ENCODE results near the gene MTIF3. TPM values are rescaled to one million over a fixed set of nuclear protein-coding genes. Genes with fewer than 3 reads are reported as not detected.

The MTIF3 gene
- total and polyA plus RNA-seq, 9 donors: 33.7 to 81.2 (median 39.3) TPM

DNA sequence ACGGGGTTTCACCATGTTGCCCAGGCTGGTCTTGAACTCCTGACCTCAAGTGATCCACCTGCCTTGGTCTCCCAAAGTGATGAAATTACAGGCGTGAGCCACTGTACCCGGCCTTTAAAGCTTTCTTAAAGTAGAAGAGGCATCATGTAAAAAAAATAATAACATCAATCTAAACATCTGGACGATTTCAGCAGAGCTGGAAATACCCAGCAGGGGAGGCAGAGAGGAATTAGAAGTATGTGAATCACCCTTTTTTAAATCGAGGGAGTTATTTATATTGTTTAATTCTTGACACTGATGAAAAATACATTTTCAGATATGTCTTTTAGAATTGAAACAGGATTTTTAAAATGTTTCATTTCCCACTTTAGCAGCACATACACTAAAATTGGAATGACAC is 37.4 kb upstream of the MTIF3 start:
- no peak for TF ChIP-seq POLR2A (IDR thresholded peaks at IDR 0.05)

GRCh38 chr13:27483421-27483820 is 33.1 kb upstream of the MTIF3 start:
- 85 to 92% (median 85%) methylated on average over 11 of the region's 11 CpGs for WGBS, 3 donors
- no peak overlapping the region for H3K4me3 ChIP-seq
- no peak overlapping the region for H3K27ac ChIP-seq
- TF ChIP-seq POLR2A (IDR thresholded peaks at IDR 0.05) (no peak), CTCF (IDR thresholded peaks at IDR 0.05) (no peak), EP300 (IDR thresholded peaks at IDR 0.05) (no peak)
- no peaks in the 10 kb centered on the region for H3K27me3 ChIP-seq
- no peaks in the 10 kb centered on the region for H3K9me3 ChIP-seq
- H3K4me1 ChIP-seq (ENCODE audit: insufficient read depth): no peaks in the 10 kb centered on the region
- no peak for DNase-seq
- intact Hi-C loops (cut with DNase I): no loop called here
- H3K36me3 ChIP-seq: no peaks in the 10 kb centered on the region

More for the DNA sequence above, 37.4 kb upstream of the MTIF3 start:
- no peak for DNase-seq
- no peak overlapping the region for H3K27ac ChIP-seq
- no peaks in the 10 kb centered on the region for H3K27me3 ChIP-seq
- WGBS, 3 donors: 23 to 35% (median 31%) methylated on average over 5 of the region's 5 CpGs
- intact Hi-C loops (cut with DNase I): no loop called here
- H3K4me1 ChIP-seq (ENCODE audit: insufficient read depth): peaks cover 3% of the 10 kb centered on the region
- no peaks in the 10 kb centered on the region for H3K9me3 ChIP-seq
- H3K36me3 ChIP-seq: no peaks in the 10 kb centered on the region
- H3K4me3 ChIP-seq: no peak overlapping the region

GRCh38 chr13:27482983-27483382 is 32.6 kb upstream of the MTIF3 start:
- Histone ChIP-seq H3K9me3 (no peaks in the 10 kb centered on the region), H3K4me1 (ENCODE audit: insufficient read depth) (no peaks in the 10 kb centered on the region), H3K27ac (no peak overlapping the region), H3K4me3 (no peak overlapping the region), H3K36me3 (no peaks in the 10 kb centered on the region), H3K27me3 (no peaks in the 10 kb centered on the region)
- DNase-seq: no peak
- TF ChIP-seq CTCF (IDR thresholded peaks at IDR 0.05): no peak
- TF ChIP-seq EP300 (IDR thresholded peaks at IDR 0.05): no peak
- no peak for TF ChIP-seq POLR2A (IDR thresholded peaks at IDR 0.05)
- intact Hi-C loops (cut with DNase I): no loop called here
- WGBS, 3 donors: 83 to 84% (median 83%) methylated on average over 7 of the region's 7 CpGs

GRCh38 chr13:27481766-27482165 is 31.4 kb upstream of the MTIF3 start:
- no peaks in the 10 kb centered on the region for H3K27me3 ChIP-seq
- no peaks in the 10 kb centered on the region for H3K4me1 ChIP-seq (ENCODE audit: insufficient read depth)
- H3K36me3 ChIP-seq: no peaks in the 10 kb centered on the region
- TF ChIP-seq POLR2A (IDR thresholded peaks at IDR 0.05): no peak
- no peak for TF ChIP-seq EP300 (IDR thresholded peaks at IDR 0.05)
- TF ChIP-seq CTCF (IDR thresholded peaks at IDR 0.05): no peak
- no peak overlapping the region for H3K4me3 ChIP-seq
- no peaks in the 10 kb centered on the region for H3K9me3 ChIP-seq
- DNase-seq: peak in 3 of 5 donors; percentile 21 to 29 (median 24)
- H3K27ac ChIP-seq: no peak overlapping the region
- 17 to 26% (median 21%) methylated on average over 11 of the region's 11 CpGs for WGBS, 3 donors
- intact Hi-C loops (cut with DNase I): no loop called here

GRCh38 chr13:27476943-27477703 is 26.8 kb upstream of the MTIF3 start:
- H3K27ac ChIP-seq: no peak overlapping the region
- no peak for DNase-seq
- intact Hi-C loops (cut with DNase I): no loop called here
- H3K9me3 ChIP-seq: no peaks in the 10 kb centered on the region
- H3K4me3 ChIP-seq: no peak overlapping the region
- no peak for TF ChIP-seq POLR2A (IDR thresholded peaks at IDR 0.05)
- TF ChIP-seq EP300 (IDR thresholded peaks at IDR 0.05): no peak
- TF ChIP-seq CTCF (IDR thresholded peaks at IDR 0.05): no peak
- no peaks in the 10 kb centered on the region for H3K27me3 ChIP-seq
- whole genome bisulfite sequencing, 3 donors: 50 to 66% (median 58%) methylated on average over 10 of the region's 10 CpGs
- no peaks in the 10 kb centered on the region for H3K36me3 ChIP-seq
- no peaks in the 10 kb centered on the region for H3K4me1 ChIP-seq (ENCODE audit: insufficient read depth)

Measured in ovary (tissue), 9 donors.